K562 (cell line): ENCODE results near the gene SUMF1. TPM values are rescaled to one million over a fixed set of nuclear protein-coding genes. Genes with fewer than 3 reads are reported as not detected.

Experiments
- ATAC-seq: fragments of 200-7000 bp; cut with Tn5 transposase; 3 replicates; pipeline ENCODE4 v1.9.1; 2020; ENCODE audit warnings: moderate library complexity
- BruUV-seq: library from RNA; stranded (reverse); fragments of 400-500 nt; replicated peaks from 2 replicates; lab custom pipeline; 2021; lab: Mats Ljungman, UMichigan
- CTCF ChIA-PET: fragments of 300-600 bp; formaldehyde crosslinking; extraction: SDS; loops from one replicate; lab custom pipeline; 2021; ENCODE audit warnings: low intra/inter-chr PET ratio; lab: Yijun Ruan, JAX
- POLR2A ChIA-PET: fragments of 300-600, 350-650 bp; sonication (Branson Sonifier 250); formaldehyde crosslinking; extraction: SDS; loops from one replicate; lab custom pipeline; 2021; ENCODE audit warnings: antibody characterized with exemption, inconsistent platforms; lab: Yijun Ruan, JAX
- DNase-seq, 4 experiments: peaks; one replicate each; pipeline versions ENCODE4 v3.0.0 to v3.0.0-alpha.2; 2011 to 2018; ENCODE audit warnings: low spot score in 3 of 4, mixed read lengths in 3 of 4; ENCODE audit errors: extremely low read depth in 1 of 4
- FAIRE-seq: peaks from 2 replicates; lab custom pipeline; 2011; peaks lifted over from hg19 to GRCh38; lab: Jason Lieb, UNC
- H2AFZ ChIP-seq: 2 replicates; pipeline ENCODE4 v1.6.0; 2011; ENCODE audit warnings: low read depth, low read length, control low read depth, inconsistent platforms
- H3K27ac ChIP-seq: fragments of 200-600 bp; 3 replicates; pipeline ENCODE4 v1.8.0; 2011; ENCODE audit warnings: low read depth, mild to moderate bottlenecking, control low read depth, inconsistent platforms, low read length, moderate library complexity, mixed read lengths; ENCODE audit errors: extremely low read depth
- H3K27me3 ChIP-seq, 2 experiments: fragments of 300-600 bp in 1 of 2; 2 replicates in 1 of 2; 3 replicates in 1 of 2; pipeline versions ENCODE4 v1.6.0 to v1.8.0; 2011; ENCODE audit warnings: inconsistent platforms in 2 of 2, low read length in 2 of 2, mild to moderate bottlenecking in 1 of 2, mixed read lengths in 1 of 2, moderate library complexity in 1 of 2; ENCODE audit not compliant: control insufficient read depth in 2 of 2, insufficient read depth in 2 of 2
- H3K36me3 ChIP-seq: fragments of 300-600 bp; 3 replicates; pipeline ENCODE4 v1.8.0; 2011; ENCODE audit warnings: mild to moderate bottlenecking, low read length, inconsistent platforms; ENCODE audit not compliant: control insufficient read depth, insufficient read depth
- H3K4me1 ChIP-seq, 2 experiments: fragments of 200-600 bp in 1 of 2; replicated peaks in 1 of 2; 2 replicates in 1 of 2; 3 replicates in 1 of 2; pipeline versions ENCODE4 v1.5.1 to v1.8.0; 2011; ENCODE audit warnings: inconsistent platforms in 2 of 2, low read length in 2 of 2, mild to moderate bottlenecking in 1 of 2, mixed read lengths in 1 of 2, moderate library complexity in 1 of 2; ENCODE audit not compliant: control insufficient read depth in 2 of 2, insufficient read depth in 2 of 2
- H3K4me2 ChIP-seq: 2 replicates; pipeline ENCODE4 v1.6.1; 2011; ENCODE audit warnings: low read length, control low read depth, inconsistent platforms, mixed read lengths; ENCODE audit not compliant: insufficient read depth
- H3K4me3 ChIP-seq: fragments of 200-600 bp; sonication (generic), shearing (Covaris generic); 2 replicates; pipeline ENCODE4 v1.5.1; 2016; ENCODE audit warnings: control low read depth, inconsistent platforms
- H3K79me2 ChIP-seq: fragments of 200-600 bp; 3 replicates; pipeline ENCODE4 v1.8.0; 2011; ENCODE audit warnings: low read length, inconsistent platforms; ENCODE audit not compliant: control insufficient read depth, insufficient read depth
- H3K9ac ChIP-seq, 2 experiments: 2 replicates each; pipeline versions ENCODE4 v1.6.0 to v1.6.1; 2011; ENCODE audit warnings: low read depth in 2 of 2, low read length in 2 of 2, control low read depth in 1 of 2, inconsistent platforms in 1 of 2, mild to moderate bottlenecking in 1 of 2, mixed read lengths in 1 of 2; ENCODE audit not compliant: insufficient read depth in 1 of 2
- H3K9me1 ChIP-seq: one replicate; pipeline ENCODE4 v1.6.0; 2011; ENCODE audit warnings: inconsistent platforms, mild to moderate bottlenecking, low read length, moderate library complexity; ENCODE audit not compliant: control insufficient read depth, insufficient read depth
- H3K9me3 ChIP-seq: replicated peaks from 2 replicates; pipeline ENCODE4 v1.5.1; 2011; ENCODE audit warnings: low read depth, low read length, inconsistent platforms; ENCODE audit not compliant: control insufficient read depth, insufficient read depth
- H4K20me1 ChIP-seq: replicated peaks from 2 replicates; pipeline ENCODE4 v1.6.1; 2011; ENCODE audit warnings: low read length, inconsistent platforms, mixed read lengths; ENCODE audit not compliant: control insufficient read depth, insufficient read depth
- CHD7 ChIP-seq: fragments of 200-600 bp; sonication (generic); IDR thresholded peaks from one replicate; pipeline ENCODE4 v1.6.1; 2012; ENCODE audit warnings: mild to moderate bottlenecking, low read depth, low read length, inconsistent platforms
- E2F4 ChIP-seq: sonication (generic); formaldehyde crosslinking; IDR thresholded peaks from 2 replicates; pipeline ENCODE4 v1.8.0; 2022; ENCODE audit warnings: mild to moderate bottlenecking, low read depth, missing genetic modification reagents
- FOXJ2 ChIP-seq: fragments of 200-800 bp; sonication (Bioruptor generic); IDR thresholded peaks from 2 replicates; pipeline ENCODE4 v1.6.1; 2016; ENCODE audit warnings: missing genetic modification characterization, missing compliant biosample characterization
- MYNN ChIP-seq, 2 experiments: sonication (generic); formaldehyde crosslinking in 1 of 2; IDR thresholded peaks; 2 replicates each; pipeline versions ENCODE4 v1.5.0 to v1.6.1; 2016 to 2020; ENCODE audit warnings: antibody characterized with exemption in 1 of 2, missing genetic modification reagents in 1 of 2
- SIN3A ChIP-seq, 2 experiments: fragments of 150-350 bp in 1 of 2; IDR thresholded peaks; 2 replicates each; pipeline ENCODE4 v1.6.1; 2011 to 2016; ENCODE audit warnings: borderline replicate concordance in 2 of 2, low read depth in 2 of 2, low read length in 2 of 2, mild to moderate bottlenecking in 2 of 2, moderate library complexity in 2 of 2; ENCODE audit not compliant: control insufficient read depth in 1 of 2
- SNIP1 ChIP-seq: fragments of 450-650 bp; IDR thresholded peaks from 2 replicates; pipeline ENCODE4 v1.7.1; 2017; ENCODE audit warnings: low read depth, mild to moderate bottlenecking
- TCF3 ChIP-seq: sonication (generic); formaldehyde crosslinking; IDR thresholded peaks from 2 replicates; pipeline ENCODE4 v1.4.0; 2020; ENCODE audit warnings: mild to moderate bottlenecking, missing genetic modification reagents
- TFAP4 ChIP-seq: sonication (generic); formaldehyde crosslinking; IDR thresholded peaks from 2 replicates; pipeline ENCODE4 v1.8.0; 2022; ENCODE audit warnings: missing genetic modification reagents, mild to moderate bottlenecking, moderate library complexity, borderline replicate concordance
- ZNF444 ChIP-seq: fragments of 250-450 bp; sonication (Bioruptor Pico); IDR thresholded peaks from 2 replicates; pipeline ENCODE4 v1.4.0; 2020; ENCODE audit warnings: mild to moderate bottlenecking, moderate library complexity
- WGBS: fragments of 100-300 bp; shearing (Covaris generic); methylation state at CpG from one replicate; pipeline ENCODE4 v1.1.6; 2016; ENCODE audit warnings: low coverage, mixed read lengths; ENCODE audit not compliant: insufficient coverage; ENCODE audit errors: missing lambda C conversion rate; 5-methylcytosine and 5-hydroxymethylcytosine counted together
- in situ Hi-C: fragments of 300-500 bp; cut with MboI; formaldehyde crosslinking; loops from 4 replicates; pipeline ENCODE4 v1.15.0; 2018; ENCODE audit warnings: inconsistent platforms, mixed read lengths
- intact Hi-C: fragments of 100-400 bp; cut with micrococcal nuclease; formaldehyde crosslinking; loops from 2 replicates; pipeline ENCODE4 v1.14.2; 2022
- polyA plus RNA-seq, 8 experiments: library from polyadenylated mRNA; depleted of rRNA in 4 of 8; stranded (reverse) in 5 of 8; unstranded in 3 of 8; fragments of >200 nt; fragmentation: Nextera tagmentation in 2 of 8; fragmentation: Illumina TruSeq in 1 of 8; extraction: Ambion mirVana in 2 of 8; extraction: Trizol in 1 of 8; gene quantifications; 2 replicates each; pipeline versions ENCODE4 v1.2.1 to v1.2.3, GENCODE V29; 2011 to 2014; ENCODE audit warnings: inconsistent platforms in 1 of 8, missing spikeins in 1 of 8
- total RNA-seq, 7 experiments: library from RNA; depleted of rRNA in 6 of 7; stranded (reverse); fragments of >200 nt in 6 of 7; fragmentation: Illumina TruSeq in 2 of 7; extraction: Trizol in 2 of 7; gene quantifications; 2 replicates each; pipeline versions ENCODE4 v1.2.1 to v1.2.3, GENCODE V29; 2011 to 2021; ENCODE audit warnings: low replicate concordance in 1 of 7

The SUMF1 gene
- total and polyA plus RNA-seq, 9 of the 15 experiments (the other 6 are each of a cell fraction or from before 2014, with no cell fraction given): 1.3 to 7.4 (median 4.2) TPM

- no peaks in the 10 kb centered on the region for H3K9me1 ChIP-seq
- H3K9me3 ChIP-seq: no peaks in the 10 kb centered on the region
- H3K4me2 ChIP-seq: no peak overlapping the region
- no peak overlapping the region for H3K9ac ChIP-seq
- DNase-seq: no peak
- no peak overlapping the region for H2AFZ ChIP-seq
- no peak for ATAC-seq
- H3K27me3 ChIP-seq: no peaks in the 10 kb centered on the region
- 0 out of 3 replicates have a peak, but pooled peaks cover 5% of the 10 kb centered on the region for H3K36me3 ChIP-seq
- no peak for FAIRE-seq
- WGBS: 28% methylated on average over 2 of the region's 2 CpGs
- ChIA-PET POLR2A (interaction anchor here (3.2 kb wide), 1 partner anchor 86 kb away, joined by 10 read pairs; the partner anchor contains the start of gene ITPR1), CTCF (no interaction called here)
- H3K4me1 ChIP-seq: peaks cover 0 to 17% of the 10 kb centered on the region in 2 experiments; a peak in 2 of 5 replicates
- H3K27ac ChIP-seq: no peak overlapping the region
- in situ Hi-C loops (no loop called here), intact Hi-C loops (no loop called here)
- no peaks in the 10 kb centered on the region for H3K79me2 ChIP-seq
- no peaks in the 10 kb centered on the region for H4K20me1 ChIP-seq
- H3K4me3 ChIP-seq: no peak overlapping the region
- no TSS peak for BruUV-seq
- TF ChIP-seq CHD7: no peak
- no peak for TF ChIP-seq SIN3A (IDR thresholded peaks at IDR 0.05; ENCODE audit: borderline replicate concordance in 2 of 2, control insufficient read depth in 1 of 2, low read depth in 2 of 2, low read length in 2 of 2)
- no peak for TF ChIP-seq TCF3
- no peak for TF ChIP-seq TFAP4 (CRISPR knock-in tag)
- TF ChIP-seq E2F4 (CRISPR knock-in tag): no peak
- no peak for TF ChIP-seq ZNF444 (CRISPR knock-in tag)
- TF ChIP-seq MYNN (IDR thresholded peaks at IDR 0.05): no peak
- TF ChIP-seq MYNN (CRISPR knock-in tag; IDR thresholded peaks at IDR 0.05): no peak
- TF ChIP-seq FOXJ2 (tag): no peak
- no peak for TF ChIP-seq SNIP1
Observed at GRCh38 chr3:4407941-4408340, 59.1 kb downstream of the SUMF1 start.
